Keratinocyte (primary cell): Measurements from ENCODE around the gene FSD1. TPM values are rescaled to one million over a fixed set of nuclear protein-coding genes. Genes with fewer than 3 reads are reported as not detected.

Experiments
- DNase-seq: peaks from one replicate; pipeline ENCODE4 v3.0.0-alpha.2; 2011; ENCODE audit warnings: low read depth, missing footprints, low spot score
- FAIRE-seq: peaks from 2 replicates; lab custom pipeline; 2011; peaks lifted over from hg19 to GRCh38; lab: Jason Lieb, UNC
- H2AFZ ChIP-seq: 2 replicates; pipeline ENCODE4 v1.6.0; 2012; ENCODE audit warnings: low read length, control low read depth, inconsistent platforms; ENCODE audit not compliant: control insufficient read depth
- H3K27ac ChIP-seq: 2 replicates; pipeline ENCODE4 v1.5.1; 2011; ENCODE audit warnings: low read length; ENCODE audit not compliant: control insufficient read depth, insufficient read depth
- H3K27me3 ChIP-seq: 3 replicates; pipeline ENCODE4 v1.6.0; 2011; ENCODE audit warnings: low read length; ENCODE audit not compliant: control insufficient read depth, insufficient read depth; ENCODE audit errors: extremely low read depth
- H3K36me3 ChIP-seq, 2 experiments: 2 replicates in 1 of 2; 3 replicates in 1 of 2; pipeline ENCODE4 v1.5.1; 2011; ENCODE audit warnings: low read length in 2 of 2, mild to moderate bottlenecking in 1 of 2; ENCODE audit not compliant: control insufficient read depth in 2 of 2, insufficient read depth in 2 of 2; ENCODE audit errors: extremely low read depth in 1 of 2
- H3K4me1 ChIP-seq: 3 replicates; pipeline ENCODE4 v1.5.1; 2011; ENCODE audit warnings: low read length; ENCODE audit not compliant: control insufficient read depth, insufficient read depth; ENCODE audit errors: extremely low read depth
- H3K4me2 ChIP-seq: 3 replicates; pipeline ENCODE4 v1.6.0; 2011; ENCODE audit warnings: low read depth, low read length; ENCODE audit not compliant: control insufficient read depth, insufficient read depth; ENCODE audit errors: extremely low read depth
- H3K4me3 ChIP-seq, 3 experiments: fragments of 200-600 bp in 1 of 3; sonication (generic) in 1 of 3; 2 replicates in 2 of 3; 3 replicates in 1 of 3; pipeline ENCODE4 v1.5.1; 2011 to 2016; ENCODE audit warnings: low read length in 3 of 3, mild to moderate bottlenecking in 3 of 3, control low read depth in 2 of 3, inconsistent platforms in 1 of 3, low read depth in 1 of 3, mixed read lengths in 1 of 3, mixed run types in 1 of 3, moderate library complexity in 1 of 3; ENCODE audit not compliant: control insufficient read depth in 2 of 3, insufficient read depth in 2 of 3; ENCODE audit errors: extremely low read depth in 1 of 3
- H3K79me2 ChIP-seq: 2 replicates; pipeline ENCODE4 v1.6.0; 2012; ENCODE audit warnings: low read length; ENCODE audit not compliant: control insufficient read depth, insufficient read depth
- H3K9ac ChIP-seq: 3 replicates; pipeline ENCODE4 v1.6.0; 2011; ENCODE audit warnings: low read length; ENCODE audit not compliant: control insufficient read depth, insufficient read depth; ENCODE audit errors: extremely low read depth
- H3K9me1 ChIP-seq: 3 replicates; pipeline ENCODE4 v1.6.0; 2011; ENCODE audit warnings: low read length; ENCODE audit not compliant: control insufficient read depth, insufficient read depth; ENCODE audit errors: extremely low read depth
- H3K9me3 ChIP-seq: 2 replicates; pipeline ENCODE4 v1.5.1; 2012; ENCODE audit warnings: low read depth, low read length; ENCODE audit not compliant: control insufficient read depth
- H4K20me1 ChIP-seq: 3 replicates; pipeline ENCODE4 v1.6.0; 2011; ENCODE audit warnings: low read length; ENCODE audit not compliant: control insufficient read depth, insufficient read depth; ENCODE audit errors: extremely low read depth
- CTCF ChIP-seq, 3 experiments: IDR thresholded peaks in 1 of 3; conservative IDR thresholded peaks in 1 of 3; optimal IDR thresholded peaks in 1 of 3; 2 replicates in 2 of 3; 3 replicates in 1 of 3; pipeline versions ENCODE3 to v1.5.1; 2011; ENCODE audit warnings: low read length in 3 of 3, mild to moderate bottlenecking in 3 of 3, moderate library complexity in 2 of 3, control low read depth in 1 of 3, inconsistent platforms in 1 of 3; ENCODE audit not compliant: insufficient read depth in 2 of 3; ENCODE audit errors: extremely low read depth in 1 of 3
- EZH2 ChIP-seq: IDR thresholded peaks from one replicate; pipeline ENCODE4 v1.6.1; 2012; ENCODE audit warnings: inconsistent platforms, mild to moderate bottlenecking, low read length, moderate library complexity
- dilution Hi-C: fragments of 300-500 bp; cut with MboI; formaldehyde crosslinking; loops from one replicate; pipeline ENCODE4 v1.7.0; 2020; ENCODE audit warnings: low sequenced_read_pairs; ENCODE audit not compliant: extremely low pct_ligation_motif_present
- polyA plus RNA-seq, 5 experiments: library from polyadenylated mRNA; depleted of rRNA in 3 of 5; stranded (reverse) in 3 of 5; stranded (forward) in 1 of 5; unstranded in 1 of 5; fragments of >200 nt; gene quantifications; 1 replicate in 1 of 5; 2 replicates in 3 of 5; 3 replicates in 1 of 5; pipeline versions ENCODE4 v1.2.1 to v1.2.3, GENCODE V29; 2011 to 2012; ENCODE audit warnings: missing spikeins in 2 of 5, low read depth in 1 of 5, low replicate concordance in 1 of 5

The FSD1 gene
- polyA plus RNA-seq, 1 donor (not counting 4 experiments of a cell fraction or from before 2014, with no cell fraction given): 0.49 TPM

GRCh38 chr19:4371247-4372164 is 67.1 kb downstream of the FSD1 start:
- no peak overlapping the region for H3K4me2 ChIP-seq
- peaks cover 6% of the 10 kb centered on the region for H3K9me1 ChIP-seq
- peaks cover 10% of the 10 kb centered on the region for H4K20me1 ChIP-seq
- peaks cover 71% of the 10 kb centered on the region for H3K79me2 ChIP-seq
- H2AFZ ChIP-seq: no peak overlapping the region
- dilution Hi-C loops: no loop called here
- H3K36me3 ChIP-seq: peaks cover 12 to 15% of the 10 kb centered on the region in 2 experiments
- no peak overlapping the region for H3K4me3 ChIP-seq
- no peak overlapping the region for H3K27ac ChIP-seq
- TF ChIP-seq EZH2 (no peak), CTCF (optimal IDR thresholded peaks at IDR 0.05 in 1 of 3, IDR thresholded peaks at IDR 0.05 in 1 of 3, conservative IDR thresholded peaks at IDR 0.05 in 1 of 3; ENCODE audit: extremely low read depth in 1 of 3, insufficient read depth in 2 of 3, low read length in 3 of 3) (no peak)
- peaks cover 50% of the 10 kb centered on the region for H3K4me1 ChIP-seq
- FAIRE-seq (no peak), DNase-seq (no peak)
- H3K27me3 ChIP-seq: no peaks in the 10 kb centered on the region
- no peak overlapping the region for H3K9ac ChIP-seq
- no peaks in the 10 kb centered on the region for H3K9me3 ChIP-seq

- Histone ChIP-seq H3K9me3 (no peaks in the 10 kb centered on the region), H3K27me3 (no peaks in the 10 kb centered on the region), H3K36me3 (peaks cover 10 to 12% of the 10 kb centered on the region in 2 experiments), H3K9ac (no peak overlapping the region), H3K79me2 (peaks cover 73% of the 10 kb centered on the region), H3K9me1 (peaks cover 8% of the 10 kb centered on the region), H3K4me3 (no peak overlapping the region), H2AFZ (no peak overlapping the region), H4K20me1 (peaks cover 10% of the 10 kb centered on the region), H3K4me1 (peaks cover 59% of the 10 kb centered on the region), H3K4me2 (no peak overlapping the region), H3K27ac (no peak overlapping the region)
- no peak for TF ChIP-seq EZH2
- no peak for TF ChIP-seq CTCF (optimal IDR thresholded peaks at IDR 0.05 in 1 of 3, IDR thresholded peaks at IDR 0.05 in 1 of 3, conservative IDR thresholded peaks at IDR 0.05 in 1 of 3; ENCODE audit: extremely low read depth in 1 of 3, insufficient read depth in 2 of 3, low read length in 3 of 3)
- dilution Hi-C loops: no loop called here
- no peak for DNase-seq
- FAIRE-seq: no peak
Observed at GRCh38 chr19:4372165-4373012, 68.0 kb downstream of the FSD1 start.
